ENCODE results near the gene ADCY1.

The ADCY1 gene

GRCh38 chr7:45702751-45703150 lies 128.6 kb downstream of the ADCY1 start:
- Histone ChIP-seq H3K4me3 (ENCODE audit: insufficient read depth, low read length, poor library complexity, severe bottlenecking) (no peak overlapping the region), H3K9me2 (replicated peaks; ENCODE audit: insufficient read depth, low read length) (no peaks in the 10 kb centered on the region), H3K9me3 (ENCODE audit: insufficient read depth, low read length) (no peaks in the 10 kb centered on the region), H3F3A (ENCODE audit: insufficient read depth) (no peaks in the 10 kb centered on the region), H3K9ac (ENCODE audit: low read length) (no peak overlapping the region), H3K27ac (ENCODE audit: low read depth, low read length) (no peak overlapping the region), H4K20me1 (ENCODE audit: low read depth, low read length) (no peaks in the 10 kb centered on the region), H3K4me2 (ENCODE audit: low read depth, low read length, poor library complexity, severe bottlenecking) (no peak overlapping the region), H3K79me2 (ENCODE audit: insufficient read depth, low read length) (no peaks in the 10 kb centered on the region), H3K27me3 (ENCODE audit: low read length) (no peaks in the 10 kb centered on the region), H3K36me3 (ENCODE audit: low read length) (no peaks in the 10 kb centered on the region), H2AFZ (ENCODE audit: low read depth, low read length, severe bottlenecking) (no peak overlapping the region)
- TF ChIP-seq EZH2phosphoT487 (conservative IDR thresholded peaks at IDR 0.05; ENCODE audit: low read length), result no peak
- TF ChIP-seq CTCF (IDR thresholded peaks at IDR 0.05; ENCODE audit: insufficient read depth, low read length, poor library complexity, severe bottlenecking), result no peak

- H3K79me2 ChIP-seq (ENCODE audit: insufficient read depth, low read length), result no peaks in the 10 kb centered on the region
- no peak overlapping the region for H3K4me2 ChIP-seq (ENCODE audit: low read depth, low read length, poor library complexity, severe bottlenecking)
- no peaks in the 10 kb centered on the region for H3K9me2 ChIP-seq (replicated peaks; ENCODE audit: insufficient read depth, low read length)
- no peaks in the 10 kb centered on the region for H3K27me3 ChIP-seq (ENCODE audit: low read length)
- H3K27ac ChIP-seq (ENCODE audit: low read depth, low read length), result no peak overlapping the region
- no peak overlapping the region for H2AFZ ChIP-seq (ENCODE audit: low read depth, low read length, severe bottlenecking)
- H3K9me3 ChIP-seq (ENCODE audit: insufficient read depth, low read length), result no peaks in the 10 kb centered on the region
- H3K36me3 ChIP-seq (ENCODE audit: low read length), result no peaks in the 10 kb centered on the region
- H3F3A ChIP-seq (ENCODE audit: insufficient read depth), result no peaks in the 10 kb centered on the region
- H3K9ac ChIP-seq (ENCODE audit: low read length), result no peak overlapping the region
- H3K4me3 ChIP-seq (ENCODE audit: insufficient read depth, low read length, poor library complexity, severe bottlenecking), result no peak overlapping the region
- no peak for TF ChIP-seq EZH2phosphoT487 (conservative IDR thresholded peaks at IDR 0.05; ENCODE audit: low read length)
- no peak for TF ChIP-seq CTCF (IDR thresholded peaks at IDR 0.05; ENCODE audit: insufficient read depth, low read length, poor library complexity, severe bottlenecking)
- no peaks in the 10 kb centered on the region for H4K20me1 ChIP-seq (ENCODE audit: low read depth, low read length)
Observed at GRCh38 chr7:45703373-45703821, 129.2 kb downstream of the ADCY1 start.

GRCh38 chr7:45703911-45704682 lies 129.9 kb downstream of the ADCY1 start:
- TF ChIP-seq CTCF (IDR thresholded peaks at IDR 0.05; ENCODE audit: insufficient read depth, low read length, poor library complexity, severe bottlenecking), result no peak
- no peak for TF ChIP-seq EZH2phosphoT487 (conservative IDR thresholded peaks at IDR 0.05; ENCODE audit: low read length)
- no peaks in the 10 kb centered on the region for H3K79me2 ChIP-seq (ENCODE audit: insufficient read depth, low read length)
- no peak overlapping the region for H3K4me2 ChIP-seq (ENCODE audit: low read depth, low read length, poor library complexity, severe bottlenecking)
- H2AFZ ChIP-seq (ENCODE audit: low read depth, low read length, severe bottlenecking), result no peak overlapping the region
- H3K27me3 ChIP-seq (ENCODE audit: low read length), result no peaks in the 10 kb centered on the region
- H3K9me2 ChIP-seq (replicated peaks; ENCODE audit: insufficient read depth, low read length), result no peaks in the 10 kb centered on the region
- H3K9ac ChIP-seq (ENCODE audit: low read length), result no peak overlapping the region
- H3K36me3 ChIP-seq (ENCODE audit: low read length), result no peaks in the 10 kb centered on the region
- H3K27ac ChIP-seq (ENCODE audit: low read depth, low read length), result no peak overlapping the region
- H3K9me3 ChIP-seq (ENCODE audit: insufficient read depth, low read length), result no peaks in the 10 kb centered on the region
- no peak overlapping the region for H3K4me3 ChIP-seq (ENCODE audit: insufficient read depth, low read length, poor library complexity, severe bottlenecking)
- no peaks in the 10 kb centered on the region for H4K20me1 ChIP-seq (ENCODE audit: low read depth, low read length)
- no peaks in the 10 kb centered on the region for H3F3A ChIP-seq (ENCODE audit: insufficient read depth)

Measured in SU-DHL-6 (cell line).